Small intestine (tissue), 7 donors: Measurements from ENCODE around the gene FMC1. TPM values are rescaled to one million over a fixed set of nuclear protein-coding genes. Genes with fewer than 3 reads are reported as not detected.

Experiments
- DNase-seq, 2 donors: peaks; one replicate each; pipeline versions ENCODE4 v3.0.0 to v3.0.0-alpha.2; 2013
- FAIRE-seq: peaks from 2 replicates; lab custom pipeline; 2012; peaks lifted over from hg19 to GRCh38; lab: Jason Lieb, UNC
- H3K27ac ChIP-seq, 3 donors: one replicate each; pipeline ENCODE4 v1.5.1; 2013; ENCODE audit warnings: low read length in 2 of 3, mild to moderate bottlenecking in 2 of 3, control low read depth in 1 of 3, inconsistent platforms in 1 of 3, low read depth in 1 of 3, moderate library complexity in 1 of 3
- H3K27me3 ChIP-seq, 3 donors: one replicate each; pipeline ENCODE4 v1.6.1; 2013; ENCODE audit warnings: low read length in 3 of 3, inconsistent platforms in 1 of 3; ENCODE audit not compliant: control insufficient read depth in 3 of 3, insufficient read depth in 3 of 3
- H3K36me3 ChIP-seq, 3 donors: one replicate each; pipeline ENCODE4 v1.6.1; 2013; ENCODE audit warnings: low read length in 3 of 3, inconsistent platforms in 1 of 3, low read depth in 1 of 3, mild to moderate bottlenecking in 1 of 3, moderate library complexity in 1 of 3; ENCODE audit not compliant: control insufficient read depth in 3 of 3, insufficient read depth in 2 of 3
- H3K4me1 ChIP-seq, 3 donors: one replicate each; pipeline ENCODE4 v1.6.1; 2013; ENCODE audit warnings: low read length in 2 of 3, inconsistent platforms in 1 of 3, low read depth in 1 of 3, mild to moderate bottlenecking in 1 of 3, moderate library complexity in 1 of 3; ENCODE audit not compliant: control insufficient read depth in 3 of 3, insufficient read depth in 2 of 3
- H3K4me3 ChIP-seq, 3 donors: one replicate each; pipeline ENCODE4 v1.5.1; 2013; ENCODE audit warnings: low read length in 3 of 3, control low read depth in 1 of 3, inconsistent platforms in 1 of 3, low read depth in 1 of 3, mild to moderate bottlenecking in 1 of 3, moderate library complexity in 1 of 3
- H3K9me3 ChIP-seq, 2 donors: one replicate each; pipeline ENCODE4 v1.6.1; 2013; ENCODE audit warnings: low read depth in 1 of 2, low read length in 1 of 2; ENCODE audit not compliant: control insufficient read depth in 2 of 2, insufficient read depth in 1 of 2
- WGBS, 3 donors: extraction: QIAGEN DNeasy Blood & Tissue Kit; methylation state at CpG; one replicate each; pipeline ENCODE4 v1.1.7; 2013; 5-methylcytosine and 5-hydroxymethylcytosine counted together
- polyA plus RNA-seq, 4 donors: library from polyadenylated mRNA; stranded (reverse) in 3 of 4; unstranded in 1 of 4; fragments of 200-250 nt in 3 of 4; fragments of 120-200 nt in 1 of 4; gene quantifications; one replicate each; pipeline versions ENCODE4 v1.2.1 to v1.2.3, GENCODE V29; 2013
- donor health status: healthy with polysubstance abuse.
- donor health status: control.
- donor health status: control.
- donor health status: Bipolar disorder and iron deficiency.
- donor health status: healthy.

FMC1 gene
- polyA plus RNA-seq, 4 donors, result 20.4 to 35.6 (median 26.4) TPM

DNA sequence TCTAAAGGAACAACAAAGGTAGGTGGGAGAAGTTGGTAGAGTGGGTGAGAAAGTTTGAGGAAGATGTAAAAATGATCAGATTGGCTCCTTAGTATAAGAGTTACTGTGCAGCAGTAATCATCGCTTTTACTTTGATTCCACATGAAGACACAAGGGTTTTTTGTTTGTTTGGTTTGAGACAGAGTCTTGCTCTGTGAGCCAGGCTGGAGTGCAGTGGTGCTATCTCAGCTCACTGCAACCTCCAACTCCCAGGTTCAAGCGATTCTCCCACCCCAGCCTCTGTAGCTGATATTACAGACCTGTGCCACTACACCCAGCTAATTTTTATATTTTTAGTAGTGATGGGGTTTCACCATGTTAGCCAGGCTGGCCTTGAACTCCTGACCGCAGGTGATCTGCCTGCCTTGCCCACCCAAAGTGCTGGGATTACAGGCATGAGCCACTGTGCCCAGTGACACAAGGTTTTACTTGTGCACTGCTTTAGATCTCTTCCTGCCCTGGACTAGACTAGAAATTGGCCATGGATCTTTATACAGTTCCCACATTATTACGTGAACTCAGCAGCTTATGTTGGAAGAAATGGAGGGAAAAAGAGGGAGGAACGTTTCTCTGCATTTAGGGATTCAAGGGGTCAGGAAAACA is 29.3 kb downstream of the FMC1 start:
- FAIRE-seq, result no peak
- WGBS, 3 donors, result 66 to 81% (median 74%) methylated on average over 5 of the region's 5 CpGs
- no peak overlapping the region for H3K27ac ChIP-seq

DNA sequence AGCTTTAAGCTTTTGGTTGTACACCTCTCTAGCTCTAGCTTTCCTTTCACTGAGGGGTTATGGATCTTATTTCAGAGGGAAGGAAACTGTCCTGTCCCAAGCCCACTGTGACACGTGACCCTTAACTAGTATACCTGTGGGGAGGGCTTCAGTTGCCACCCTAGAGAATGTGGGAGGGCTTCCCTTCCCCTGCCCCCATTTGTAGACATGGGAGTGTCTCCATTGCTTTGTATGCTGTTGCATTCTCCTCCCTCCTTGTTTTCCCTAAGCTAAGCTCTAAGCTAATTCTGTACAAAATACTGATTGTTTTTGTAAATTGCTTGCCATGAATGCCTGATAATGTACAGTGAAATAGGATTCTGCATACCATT is 29.8 kb downstream of the FMC1 start:
- Histone ChIP-seq H3K36me3 (peaks cover 0 to 12% (median 5%) of the 10 kb centered on the region in 3 donors), H3K27ac (no peak overlapping the region), H3K4me3 (no peak overlapping the region), H3K4me1 (peaks cover 0 to 4% (median 0%) of the 10 kb centered on the region in 3 donors), H3K27me3 (no peaks in the 10 kb centered on the region), H3K9me3 (no peaks in the 10 kb centered on the region)
- DNase-seq (no peak), FAIRE-seq (no peak)
- 85 to 95% (median 88%) methylated on average over 1 of the region's 1 CpG for WGBS, 3 donors

More for the DNA sequence above, 29.3 kb downstream of the FMC1 start:
- peaks cover 0 to 12% (median 6%) of the 10 kb centered on the region in 3 donors for H3K36me3 ChIP-seq
- no peak for DNase-seq
- H3K9me3 ChIP-seq, result no peaks in the 10 kb centered on the region
- H3K4me3 ChIP-seq, result no peak overlapping the region
- no peaks in the 10 kb centered on the region for H3K27me3 ChIP-seq
- H3K4me1 ChIP-seq, result peaks cover 0 to 4% (median 0%) of the 10 kb centered on the region in 3 donors

DNA sequence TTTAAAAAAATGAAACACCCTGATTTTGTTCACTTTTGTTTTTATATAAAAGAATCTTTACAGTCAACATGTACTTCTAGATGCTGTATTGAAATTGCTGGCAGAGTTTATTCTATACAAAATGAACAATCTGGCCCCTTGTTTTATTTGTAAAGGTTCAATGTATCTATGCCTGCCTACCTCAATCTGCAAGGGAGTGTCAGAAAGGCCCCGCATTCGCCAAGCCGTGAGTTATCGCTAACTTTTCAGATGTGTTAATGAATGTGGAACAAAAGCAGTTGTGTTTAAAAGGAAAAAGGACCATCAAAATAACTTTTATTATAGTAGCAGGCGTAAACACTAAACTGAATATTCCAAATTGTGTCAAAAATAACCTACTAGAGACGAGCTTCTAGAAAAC is 33.1 kb downstream of the FMC1 start:
- Histone ChIP-seq H3K4me3 (no peak overlapping the region), H3K36me3 (peaks cover 2 to 20% (median 13%) of the 10 kb centered on the region in 3 donors), H3K9me3 (no peaks in the 10 kb centered on the region), H3K27me3 (no peaks in the 10 kb centered on the region), H3K4me1 (no peaks in the 10 kb centered on the region), H3K27ac (no peak overlapping the region)
- FAIRE-seq (no peak), DNase-seq (no peak)
- WGBS, 3 donors, result 67 to 80% (median 71%) methylated on average over 6 of the region's 6 CpGs

DNA sequence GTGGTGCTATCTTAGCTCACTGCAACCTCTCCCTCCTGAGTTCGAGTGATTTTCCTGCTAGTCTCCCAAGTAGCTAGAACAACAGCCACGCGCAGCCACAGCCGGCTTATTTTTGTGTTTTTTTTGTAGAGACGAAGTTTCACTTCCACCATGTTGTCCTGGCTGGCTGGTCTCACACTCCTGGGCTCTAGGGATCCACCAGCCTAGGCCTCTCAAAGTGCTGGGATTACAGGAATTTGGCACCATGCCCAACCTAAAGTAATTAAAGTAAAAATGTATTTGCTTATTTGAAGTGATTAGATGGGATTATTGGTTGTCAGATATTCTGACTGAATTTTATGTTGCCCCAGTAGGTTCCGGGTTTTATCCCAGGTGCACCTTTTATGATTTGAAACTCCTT is 41.3 kb downstream of the FMC1 start:
- 83 to 94% (median 92%) methylated on average over 6 of the region's 6 CpGs for WGBS, 3 donors
- Histone ChIP-seq H3K27me3 (no peaks in the 10 kb centered on the region), H3K27ac (no peak overlapping the region), H3K9me3 (no peaks in the 10 kb centered on the region), H3K4me1 (no peaks in the 10 kb centered on the region), H3K36me3 (peaks cover 2 to 61% (median 14%) of the 10 kb centered on the region in 3 donors), H3K4me3 (no peak overlapping the region)
- DNase-seq, result no peak
- no peak for FAIRE-seq

DNA sequence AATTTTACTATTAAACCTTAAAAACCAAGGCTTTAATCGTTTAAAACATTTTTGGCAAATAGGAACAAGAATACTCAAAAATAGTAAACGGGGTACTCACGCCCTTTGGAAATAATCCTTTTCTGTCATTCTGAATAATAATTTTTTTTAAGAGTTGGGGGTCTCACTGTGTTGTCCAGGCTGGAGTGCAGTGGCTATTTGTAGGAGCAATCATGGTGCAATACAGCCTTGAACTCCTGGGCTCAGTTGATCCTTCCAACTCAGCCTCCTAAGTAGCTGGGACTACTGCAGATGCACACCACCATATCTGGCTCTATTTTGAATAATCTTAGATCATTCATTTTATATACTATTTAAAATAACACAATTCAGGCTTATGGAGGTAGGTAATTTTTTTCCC is 43.5 kb downstream of the FMC1 start:
- Histone ChIP-seq H3K36me3 (peaks cover 2 to 51% (median 11%) of the 10 kb centered on the region in 3 donors), H3K27ac (no peak overlapping the region), H3K4me1 (no peaks in the 10 kb centered on the region), H3K9me3 (no peaks in the 10 kb centered on the region), H3K27me3 (no peaks in the 10 kb centered on the region), H3K4me3 (no peak overlapping the region)
- 93 to 95% (median 95%) methylated on average over 3 of the region's 3 CpGs for WGBS, 3 donors
- no peak for DNase-seq
- no peak for FAIRE-seq

DNA sequence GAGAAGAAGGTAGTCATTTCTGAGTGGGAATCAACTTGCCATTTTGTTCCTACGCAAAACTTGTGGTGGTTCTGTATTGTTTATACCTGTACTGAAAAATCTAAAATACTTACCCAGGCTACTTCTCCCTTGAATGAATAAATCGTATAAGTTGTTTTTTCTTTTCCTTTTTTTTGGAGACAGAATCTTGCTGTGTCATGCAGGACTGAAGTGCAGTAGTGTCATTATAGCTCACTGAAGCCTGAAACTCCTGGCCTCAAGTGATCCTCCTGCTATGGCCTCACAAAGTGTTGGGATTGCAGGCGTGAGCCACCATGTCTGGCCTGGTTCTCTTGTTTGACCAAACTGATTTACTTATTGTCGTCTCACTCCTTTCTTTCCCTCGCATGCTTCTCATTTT is 46.5 kb downstream of the FMC1 start:
- H3K9me3 ChIP-seq, result no peaks in the 10 kb centered on the region
- H3K4me1 ChIP-seq, result no peaks in the 10 kb centered on the region
- H3K27me3 ChIP-seq, result no peaks in the 10 kb centered on the region
- FAIRE-seq (no peak), DNase-seq (no peak)
- no peak overlapping the region for H3K27ac ChIP-seq
- H3K4me3 ChIP-seq, result no peak overlapping the region
- H3K36me3 ChIP-seq, result peaks cover 2 to 46% (median 6%) of the 10 kb centered on the region in 3 donors
- 92 to 96% (median 93%) methylated on average over 5 of the region's 5 CpGs for WGBS, 3 donors

DNA sequence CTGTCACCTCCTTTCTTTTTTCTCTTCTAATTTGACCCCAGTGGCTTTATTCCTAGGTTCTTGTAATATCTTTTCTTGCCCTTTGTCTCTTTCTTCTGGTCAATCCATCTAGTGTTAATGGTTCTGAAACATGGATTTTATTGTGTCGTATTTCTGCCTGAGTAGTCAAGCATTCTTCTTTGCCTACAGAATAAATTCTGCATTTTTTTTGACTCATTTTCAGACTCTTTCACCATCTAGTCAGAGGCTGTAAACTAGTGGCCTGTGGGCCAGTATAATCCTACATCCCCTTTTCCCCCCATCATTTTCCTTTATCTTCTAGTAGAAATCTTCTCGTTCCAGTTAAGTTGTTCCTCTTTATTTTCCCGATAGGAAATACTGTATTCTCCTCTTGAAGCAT is 48.0 kb downstream of the FMC1 start:
- FAIRE-seq (no peak), DNase-seq (no peak)
- WGBS, 3 donors, result 93 to 98% (median 96%) methylated on average over 3 of the region's 3 CpGs
- H3K4me1 ChIP-seq, result no peaks in the 10 kb centered on the region
- H3K27ac ChIP-seq, result no peak overlapping the region
- no peak overlapping the region for H3K4me3 ChIP-seq
- H3K9me3 ChIP-seq, result no peaks in the 10 kb centered on the region
- no peaks in the 10 kb centered on the region for H3K27me3 ChIP-seq
- peaks cover 4 to 46% (median 6%) of the 10 kb centered on the region in 3 donors for H3K36me3 ChIP-seq

DNA sequence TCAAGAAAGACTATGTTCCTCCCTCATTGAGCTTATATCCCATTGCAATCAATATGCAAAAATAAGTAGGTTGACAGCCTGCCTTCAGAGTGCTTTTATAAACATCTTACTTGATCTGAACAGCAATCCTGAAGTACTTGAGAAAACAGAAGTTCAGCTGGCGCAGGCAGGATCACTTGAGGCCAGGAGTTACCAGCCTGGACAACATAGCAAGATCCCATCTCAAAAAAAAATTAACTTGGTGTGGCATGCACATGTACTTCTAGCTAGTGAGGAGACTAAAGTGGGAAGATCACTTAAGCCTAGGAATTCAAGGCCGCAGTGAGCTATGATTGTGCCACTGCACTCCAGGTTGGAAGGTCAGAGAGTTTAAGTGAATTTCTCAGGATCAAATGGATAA is 48.6 kb downstream of the FMC1 start:
- Histone ChIP-seq H3K4me1 (no peaks in the 10 kb centered on the region), H3K36me3 (peaks cover 4 to 42% (median 8%) of the 10 kb centered on the region in 3 donors), H3K4me3 (no peak overlapping the region), H3K27me3 (no peaks in the 10 kb centered on the region), H3K27ac (no peak overlapping the region), H3K9me3 (no peaks in the 10 kb centered on the region)
- no peak for FAIRE-seq
- DNase-seq, result no peak
- 98 to 100% (median 98%) methylated on average over 2 of the region's 2 CpGs for WGBS, 3 donors
